ENCODE measurements around the gene MME. TPM values are rescaled to one million over a fixed set of nuclear protein-coding genes. Genes with fewer than 3 reads are reported as not detected.

Gene MME
- total RNA-seq, 1 experiment from 2014 or later, result 0.52 TPM

DNA sequence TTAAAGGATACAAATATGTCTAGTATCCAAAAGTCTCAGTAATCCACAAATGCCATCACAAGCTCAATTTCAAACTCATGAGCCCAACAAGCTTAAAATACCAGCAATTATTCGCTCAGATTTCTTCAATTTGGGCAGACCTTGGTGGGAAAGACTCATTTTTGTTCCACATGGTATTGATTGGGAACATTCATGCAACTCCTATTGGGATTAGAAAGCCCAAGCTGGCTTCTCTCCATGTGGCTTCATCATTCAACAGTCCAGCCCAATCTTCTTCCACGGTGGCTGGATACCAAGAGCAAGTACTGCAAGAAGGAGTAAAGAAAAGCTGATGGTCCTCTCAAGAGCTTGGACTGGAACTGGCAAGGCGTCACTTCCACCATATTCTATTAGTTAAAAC, 147.0 kb downstream of the MME start:
- POLR2A ChIA-PET, result no interaction called here
- Mint-ChIP-seq H3K4me1 (ENCODE audit: low read depth, unreplicated experiment) (no peaks in the 10 kb centered on the region), H3K36me3 (ENCODE audit: insufficient read depth, unreplicated experiment) (no peaks in the 10 kb centered on the region), H3K27ac (ENCODE audit: unreplicated experiment) (no peak overlapping the region), H3K9me3 (ENCODE audit: unreplicated experiment) (no peaks in the 10 kb centered on the region), H3K27me3 (ENCODE audit: insufficient read depth, unreplicated experiment) (peaks cover 6% of the 10 kb centered on the region), H3K4me3 (ENCODE audit: unreplicated experiment) (no peak overlapping the region)
- CTCF ChIA-PET, result no interaction called here
- no peak for DNase-seq
- TF ChIP-seq, protein P1, sequence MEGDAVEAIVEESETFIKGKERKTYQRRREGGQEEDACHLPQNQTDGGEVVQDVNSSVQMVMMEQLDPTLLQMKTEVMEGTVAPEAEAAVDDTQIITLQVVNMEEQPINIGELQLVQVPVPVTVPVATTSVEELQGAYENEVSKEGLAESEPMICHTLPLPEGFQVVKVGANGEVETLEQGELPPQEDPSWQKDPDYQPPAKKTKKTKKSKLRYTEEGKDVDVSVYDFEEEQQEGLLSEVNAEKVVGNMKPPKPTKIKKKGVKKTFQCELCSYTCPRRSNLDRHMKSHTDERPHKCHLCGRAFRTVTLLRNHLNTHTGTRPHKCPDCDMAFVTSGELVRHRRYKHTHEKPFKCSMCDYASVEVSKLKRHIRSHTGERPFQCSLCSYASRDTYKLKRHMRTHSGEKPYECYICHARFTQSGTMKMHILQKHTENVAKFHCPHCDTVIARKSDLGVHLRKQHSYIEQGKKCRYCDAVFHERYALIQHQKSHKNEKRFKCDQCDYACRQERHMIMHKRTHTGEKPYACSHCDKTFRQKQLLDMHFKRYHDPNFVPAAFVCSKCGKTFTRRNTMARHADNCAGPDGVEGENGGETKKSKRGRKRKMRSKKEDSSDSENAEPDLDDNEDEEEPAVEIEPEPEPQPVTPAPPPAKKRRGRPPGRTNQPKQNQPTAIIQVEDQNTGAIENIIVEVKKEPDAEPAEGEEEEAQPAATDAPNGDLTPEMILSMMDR (IDR thresholded peaks at IDR 0.05; ENCODE audit: insufficient read depth in 1 of 2, low read depth in 1 of 2, low read length in 1 of 2, severe bottlenecking in 1 of 2, unreplicated experiment in 1 of 2), result no peak
- Histone ChIP-seq H3K4me3 (ENCODE audit: low read depth, low read length) (no peak overlapping the region), H3K4me1 (no peaks in the 10 kb centered on the region), H3K9me3 (no peaks in the 10 kb centered on the region), H3K27me3 (replicated peaks; ENCODE audit: control insufficient read depth, insufficient read depth, low read length) (no peaks in the 10 kb centered on the region), H3K36me3 (ENCODE audit: control insufficient read depth, insufficient read depth, low read length) (no peaks in the 10 kb centered on the region)
- intact Hi-C loops (cut with micrococcal nuclease; ENCODE audit: unreplicated experiment), result no loop called here
- BruUV-seq (replicated peaks), result no TSS peak

- H3K27ac Mint-ChIP-seq (ENCODE audit: unreplicated experiment), result no peak overlapping the region
- H3K4me3 Mint-ChIP-seq (ENCODE audit: unreplicated experiment), result no peak overlapping the region
- no peaks in the 10 kb centered on the region for H3K4me1 Mint-ChIP-seq (ENCODE audit: low read depth, unreplicated experiment)
- H3K27me3 Mint-ChIP-seq (ENCODE audit: insufficient read depth, unreplicated experiment), result peaks cover 3% of the 10 kb centered on the region
- TF ChIP-seq, protein P1 (IDR thresholded peaks at IDR 0.05; ENCODE audit: insufficient read depth in 1 of 2, low read depth in 1 of 2, low read length in 1 of 2, severe bottlenecking in 1 of 2, unreplicated experiment in 1 of 2), result no peak
- DNase-seq, result no peak
- no peaks in the 10 kb centered on the region for H3K36me3 Mint-ChIP-seq (ENCODE audit: insufficient read depth, unreplicated experiment)
- POLR2A ChIA-PET, result no interaction called here
- H3K36me3 ChIP-seq (ENCODE audit: control insufficient read depth, insufficient read depth, low read length), result no peaks in the 10 kb centered on the region
- BruUV-seq (replicated peaks), result no TSS peak
- CTCF ChIA-PET, result no interaction called here
- H3K27me3 ChIP-seq (replicated peaks; ENCODE audit: control insufficient read depth, insufficient read depth, low read length), result no peaks in the 10 kb centered on the region
- H3K4me3 ChIP-seq (ENCODE audit: low read depth, low read length), result no peak overlapping the region
- H3K9me3 Mint-ChIP-seq (ENCODE audit: unreplicated experiment), result no peaks in the 10 kb centered on the region
- H3K4me1 ChIP-seq, result no peaks in the 10 kb centered on the region
- no peaks in the 10 kb centered on the region for H3K9me3 ChIP-seq
- intact Hi-C loops (cut with micrococcal nuclease; ENCODE audit: unreplicated experiment), result no loop called here
These were observed 148.6 kb downstream of the MME start for GRCh38 chr3:155228676-155229075.

DNA sequence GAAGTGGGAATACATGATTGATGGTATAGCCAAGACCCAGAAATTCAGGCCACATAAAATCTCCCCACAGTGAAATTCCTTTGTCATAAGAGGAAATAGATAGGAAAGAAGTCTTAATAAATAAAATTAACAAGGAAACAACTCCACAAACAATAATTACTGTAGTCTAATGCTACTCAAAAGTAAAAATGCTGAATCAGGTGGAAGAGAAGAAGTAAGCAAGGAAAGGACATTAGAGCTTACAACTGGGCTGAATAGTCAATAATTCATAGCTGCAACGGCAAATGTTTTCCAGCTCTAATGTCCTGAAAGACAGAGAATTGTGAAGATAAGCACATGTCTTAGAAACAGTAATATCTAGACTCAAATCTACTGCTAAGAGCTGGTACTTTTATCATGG, 149.0 kb downstream of the MME start:
- TF ChIP-seq, protein P1 (IDR thresholded peaks at IDR 0.05; ENCODE audit: insufficient read depth in 1 of 2, low read depth in 1 of 2, low read length in 1 of 2, severe bottlenecking in 1 of 2, unreplicated experiment in 1 of 2), result no peak
- Histone ChIP-seq H3K9me3 (no peaks in the 10 kb centered on the region), H3K4me1 (no peaks in the 10 kb centered on the region), H3K4me3 (ENCODE audit: low read depth, low read length) (no peak overlapping the region), H3K36me3 (ENCODE audit: control insufficient read depth, insufficient read depth, low read length) (no peaks in the 10 kb centered on the region), H3K27me3 (replicated peaks; ENCODE audit: control insufficient read depth, insufficient read depth, low read length) (no peaks in the 10 kb centered on the region)
- H3K27ac Mint-ChIP-seq (ENCODE audit: unreplicated experiment), result no peak overlapping the region
- H3K36me3 Mint-ChIP-seq (ENCODE audit: insufficient read depth, unreplicated experiment), result no peaks in the 10 kb centered on the region
- no peaks in the 10 kb centered on the region for H3K4me1 Mint-ChIP-seq (ENCODE audit: low read depth, unreplicated experiment)
- intact Hi-C loops (cut with micrococcal nuclease; ENCODE audit: unreplicated experiment), result no loop called here
- no peaks in the 10 kb centered on the region for H3K9me3 Mint-ChIP-seq (ENCODE audit: unreplicated experiment)
- H3K27me3 Mint-ChIP-seq (ENCODE audit: insufficient read depth, unreplicated experiment), result peaks cover 3% of the 10 kb centered on the region
- ChIA-PET CTCF (no interaction called here), POLR2A (no interaction called here)
- no TSS peak for BruUV-seq (replicated peaks)
- DNase-seq, result no peak
- H3K4me3 Mint-ChIP-seq (ENCODE audit: unreplicated experiment), result no peak overlapping the region

Measured in Caco-2 (cell line).